ENCODE results near the gene IDH2.

IDH2 gene

DNA sequence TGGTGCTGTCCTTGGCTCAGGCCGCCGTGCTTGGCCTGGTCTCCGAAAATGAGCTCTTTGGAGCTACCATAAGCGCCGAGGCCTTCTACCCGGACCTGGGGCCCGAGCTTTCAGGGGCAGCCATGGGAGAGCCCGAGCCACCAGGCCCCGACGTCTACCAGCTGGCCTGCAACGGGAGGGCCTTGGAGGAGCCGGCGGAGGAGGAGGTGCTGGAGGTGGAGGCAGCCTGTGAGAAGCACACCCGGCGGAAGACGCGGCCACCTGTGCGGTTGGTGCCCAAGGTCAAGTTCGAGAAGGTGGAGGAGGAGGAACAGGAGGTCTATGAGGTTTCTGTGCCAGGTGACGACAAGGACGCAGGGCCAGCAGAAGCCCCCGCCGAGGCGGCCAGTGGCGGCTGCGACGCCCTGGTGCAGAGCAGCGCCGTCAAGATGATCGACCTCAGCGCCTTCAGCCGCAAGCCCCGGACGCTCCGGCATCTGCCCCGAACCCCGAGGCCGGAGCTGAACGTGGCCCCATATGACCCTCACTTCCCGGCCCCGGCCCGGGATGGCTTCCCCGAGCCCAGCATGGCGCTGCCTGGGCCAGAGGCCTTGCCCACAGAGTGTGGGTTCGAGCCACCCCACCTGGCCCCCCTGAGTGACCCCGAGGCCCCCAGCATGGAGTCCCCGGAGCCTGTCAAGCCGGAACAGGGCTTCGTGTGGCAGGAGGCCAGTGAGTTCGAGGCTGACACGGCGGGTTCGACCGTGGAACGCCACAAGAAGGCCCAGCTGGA lies 34.9 kb downstream of the IDH2 start:
- TF ChIP-seq, protein P1, sequence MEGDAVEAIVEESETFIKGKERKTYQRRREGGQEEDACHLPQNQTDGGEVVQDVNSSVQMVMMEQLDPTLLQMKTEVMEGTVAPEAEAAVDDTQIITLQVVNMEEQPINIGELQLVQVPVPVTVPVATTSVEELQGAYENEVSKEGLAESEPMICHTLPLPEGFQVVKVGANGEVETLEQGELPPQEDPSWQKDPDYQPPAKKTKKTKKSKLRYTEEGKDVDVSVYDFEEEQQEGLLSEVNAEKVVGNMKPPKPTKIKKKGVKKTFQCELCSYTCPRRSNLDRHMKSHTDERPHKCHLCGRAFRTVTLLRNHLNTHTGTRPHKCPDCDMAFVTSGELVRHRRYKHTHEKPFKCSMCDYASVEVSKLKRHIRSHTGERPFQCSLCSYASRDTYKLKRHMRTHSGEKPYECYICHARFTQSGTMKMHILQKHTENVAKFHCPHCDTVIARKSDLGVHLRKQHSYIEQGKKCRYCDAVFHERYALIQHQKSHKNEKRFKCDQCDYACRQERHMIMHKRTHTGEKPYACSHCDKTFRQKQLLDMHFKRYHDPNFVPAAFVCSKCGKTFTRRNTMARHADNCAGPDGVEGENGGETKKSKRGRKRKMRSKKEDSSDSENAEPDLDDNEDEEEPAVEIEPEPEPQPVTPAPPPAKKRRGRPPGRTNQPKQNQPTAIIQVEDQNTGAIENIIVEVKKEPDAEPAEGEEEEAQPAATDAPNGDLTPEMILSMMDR (IDR thresholded peaks at IDR 0.05; ENCODE audit: borderline replicate concordance, insufficient read depth, low read depth, low read length), result no peak
- H3K4me3 ChIP-seq (ENCODE audit: low read depth, low read length), result no peak overlapping the region

DNA sequence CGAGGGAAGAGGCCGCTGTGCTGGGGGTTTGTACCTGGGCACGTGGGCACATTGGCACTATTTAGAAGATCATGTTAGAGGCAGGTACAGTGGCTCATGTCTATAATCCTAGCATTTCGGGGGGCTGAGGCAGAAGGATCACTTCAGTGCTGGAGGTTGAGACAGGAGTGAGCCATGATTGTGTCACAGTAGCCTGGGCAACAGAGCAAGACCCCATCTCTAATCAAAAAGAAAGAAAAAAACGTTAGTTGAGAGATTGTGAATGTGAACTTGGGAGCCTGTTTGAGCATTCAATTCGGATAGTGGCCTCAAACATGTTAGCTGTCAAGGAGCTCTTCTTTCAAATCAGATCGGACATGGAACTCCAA lies 36.6 kb downstream of the IDH2 start:
- no peak overlapping the region for H3K4me3 ChIP-seq (ENCODE audit: low read depth, low read length)

DNA sequence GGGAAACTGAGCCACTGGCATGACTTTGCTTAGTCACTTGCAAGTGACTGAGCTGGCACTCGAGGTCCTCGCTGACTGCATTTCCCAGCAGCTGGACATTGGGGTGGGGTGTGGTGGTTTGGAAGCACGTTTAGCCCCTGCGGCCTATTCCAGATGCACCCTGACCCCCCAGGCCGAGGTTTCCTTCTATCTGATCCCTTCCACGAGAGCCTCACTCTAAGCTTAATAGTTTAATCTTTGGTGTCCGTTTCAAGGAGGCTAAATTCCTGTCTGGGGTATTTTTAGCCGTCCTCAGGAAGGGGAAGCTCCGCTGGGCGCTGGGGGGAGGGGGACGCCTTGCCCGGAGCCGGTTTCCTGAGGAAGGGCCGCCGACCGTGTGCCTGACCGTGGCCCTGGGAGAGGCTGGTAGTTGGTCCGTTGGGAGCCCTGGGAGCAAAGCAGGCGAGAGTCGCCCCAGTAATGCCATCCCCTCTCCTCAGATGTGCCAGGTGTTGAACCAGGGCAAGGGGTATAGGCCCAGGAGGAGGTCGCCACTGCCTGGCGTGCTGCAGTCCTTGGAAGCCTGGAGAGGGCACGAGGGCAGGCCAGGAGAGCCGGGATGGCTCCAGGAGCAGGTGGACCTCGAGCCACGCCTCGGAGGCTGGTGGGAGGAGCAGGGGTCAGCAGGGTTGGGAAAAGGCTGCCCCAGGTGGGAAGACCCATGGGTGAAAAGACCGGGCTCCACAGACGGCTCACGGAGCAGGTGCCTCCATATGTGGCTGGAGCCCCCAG lies 37.2 kb downstream of the IDH2 start:
- TF ChIP-seq, protein P1 (IDR thresholded peaks at IDR 0.05; ENCODE audit: borderline replicate concordance, insufficient read depth, low read depth, low read length), result no peak
- H3K4me3 ChIP-seq (ENCODE audit: low read depth, low read length), result no peak overlapping the region

More for the DNA sequence above, 36.6 kb downstream of the IDH2 start:
- TF ChIP-seq, protein P1 (IDR thresholded peaks at IDR 0.05; ENCODE audit: borderline replicate concordance, insufficient read depth, low read depth, low read length), result no peak

DNA sequence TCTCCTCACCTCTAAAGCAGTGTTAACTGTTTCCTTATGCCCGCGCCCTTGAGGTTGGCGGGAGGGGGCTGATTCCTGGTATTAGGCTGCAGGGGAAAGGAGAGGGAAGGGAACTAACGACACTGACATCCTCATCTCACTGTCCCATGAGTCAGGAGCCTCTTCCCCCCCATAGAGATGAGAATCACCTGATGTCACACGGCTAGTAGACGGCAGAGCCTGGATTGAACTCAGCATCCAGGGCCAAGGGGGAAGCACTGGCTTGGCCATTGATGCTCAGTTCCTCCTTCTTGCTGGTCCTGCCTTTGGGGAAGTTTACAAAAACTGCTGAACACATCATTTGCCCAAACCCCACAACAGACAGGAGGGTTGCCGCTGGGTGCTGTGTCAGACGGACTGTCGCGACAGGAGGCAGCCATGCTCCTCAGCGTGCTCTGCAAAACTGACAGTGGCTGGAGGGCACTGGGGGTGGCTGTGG lies 38.5 kb downstream of the IDH2 start:
- H3K4me3 ChIP-seq (ENCODE audit: low read depth, low read length), result no peak overlapping the region
- TF ChIP-seq, protein P1 (IDR thresholded peaks at IDR 0.05; ENCODE audit: borderline replicate concordance, insufficient read depth, low read depth, low read length), result no peak

DNA sequence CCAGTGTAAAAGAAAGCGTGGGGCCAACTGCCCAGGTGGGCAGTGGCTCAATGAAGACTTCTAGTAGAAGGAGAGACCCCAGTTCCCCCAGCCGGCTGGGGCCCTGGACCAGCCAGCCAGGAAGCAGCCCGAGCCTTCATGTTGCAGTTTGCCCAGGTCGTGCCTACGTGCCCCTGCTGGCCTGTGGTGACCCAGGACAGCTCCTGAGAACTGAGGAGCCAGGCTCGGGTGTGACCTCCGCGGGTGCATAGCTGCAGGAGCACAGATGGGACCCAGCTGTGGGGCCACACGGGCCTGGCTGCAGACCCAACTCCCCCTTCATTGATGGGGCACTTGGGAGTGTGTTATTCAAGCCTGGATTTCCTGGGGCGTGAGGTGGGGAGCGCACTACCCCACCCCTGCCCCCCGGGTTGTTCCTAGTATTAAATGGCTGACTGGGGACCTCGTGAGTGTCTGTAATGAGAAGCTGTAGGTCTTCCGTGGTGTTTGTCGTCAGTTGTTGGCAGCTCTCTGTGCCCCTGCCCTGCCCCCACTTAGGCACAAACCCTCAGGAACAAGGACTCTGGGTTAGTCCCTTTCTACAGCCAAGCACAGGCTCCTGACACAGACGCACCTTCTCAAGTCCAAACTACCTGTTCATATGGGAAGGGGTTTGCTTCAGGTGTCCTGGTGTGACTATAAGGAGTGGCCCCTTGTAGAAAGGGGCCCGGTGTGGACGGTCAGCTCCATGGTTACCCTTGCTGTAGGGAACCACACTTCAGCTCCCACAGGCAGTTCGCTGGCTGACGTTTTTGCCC lies 39.1 kb downstream of the IDH2 start:
- no peak overlapping the region for H3K4me3 ChIP-seq (ENCODE audit: low read depth, low read length)
- TF ChIP-seq, protein P1 (IDR thresholded peaks at IDR 0.05; ENCODE audit: borderline replicate concordance, insufficient read depth, low read depth, low read length), result no peak

DNA sequence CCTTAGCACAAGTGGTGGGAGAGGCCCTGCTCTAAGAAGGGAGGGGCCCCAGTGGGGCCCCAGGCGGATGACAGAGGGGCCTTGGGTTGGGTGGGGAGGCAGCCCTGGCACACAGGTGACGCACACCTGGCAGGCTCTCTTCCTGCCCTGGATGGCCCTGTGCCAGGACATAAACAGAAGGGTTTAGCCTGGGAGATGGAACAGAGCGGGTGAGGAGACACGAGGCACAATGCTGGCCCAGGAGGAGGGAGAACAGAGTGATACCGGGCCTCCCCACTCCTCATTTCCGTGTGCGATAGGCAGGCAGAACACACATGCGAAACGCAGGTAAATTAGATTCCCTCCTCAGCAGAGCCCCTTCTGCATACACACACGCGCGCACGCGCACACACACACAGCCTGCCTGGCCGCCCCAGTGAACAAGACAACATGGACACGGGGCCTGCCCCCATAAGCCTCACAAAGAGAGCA lies 39.8 kb downstream of the IDH2 start:
- TF ChIP-seq, protein P1 (IDR thresholded peaks at IDR 0.05; ENCODE audit: borderline replicate concordance, insufficient read depth, low read depth, low read length), result no peak
- H3K4me3 ChIP-seq (ENCODE audit: low read depth, low read length), result no peak overlapping the region
